Measurements from ENCODE around the gene TCF7L2.

The TCF7L2 gene

GRCh38 chr10:113027230-113027573 lies 77.2 kb downstream of the TCF7L2 start:
- no peak for DNase-seq

- DNase-seq = no peak
Observed at GRCh38 chr10:113027574-113028455, 77.8 kb downstream of the TCF7L2 start.

- DNase-seq = no peak
Observed at GRCh38 chr10:113028456-113029440, 78.7 kb downstream of the TCF7L2 start.

GRCh38 chr10:113030453-113030852 lies 80.4 kb downstream of the TCF7L2 start:
- DNase-seq = no peak

- DNase-seq = no peak
Observed at GRCh38 chr10:113031147-113031546, 81.1 kb downstream of the TCF7L2 start.

GRCh38 chr10:113033991-113034390 lies 83.9 kb downstream of the TCF7L2 start:
- DNase-seq = no peak

- DNase-seq = no peak
Observed at GRCh38 chr10:113035732-113036312, 85.8 kb downstream of the TCF7L2 start.

- no peak for DNase-seq
Observed at GRCh38 chr10:113036619-113037018, 86.6 kb downstream of the TCF7L2 start.

- DNase-seq = no peak
Observed at GRCh38 chr10:113037218-113037617, 87.2 kb downstream of the TCF7L2 start.

GRCh38 chr10:113038183-113038582 lies 88.1 kb downstream of the TCF7L2 start:
- DNase-seq = no peak

- DNase-seq = no peak
Observed at GRCh38 chr10:113038985-113039384, 88.9 kb downstream of the TCF7L2 start.

GRCh38 chr10:113041324-113041723 lies 91.3 kb downstream of the TCF7L2 start:
- DNase-seq = no peak

- DNase-seq = no peak
Observed at GRCh38 chr10:113041841-113042750, 92.0 kb downstream of the TCF7L2 start.

- no peak for DNase-seq
Observed at GRCh38 chr10:113042868-113043267, 92.8 kb downstream of the TCF7L2 start.

GRCh38 chr10:113044016-113044755 lies 94.1 kb downstream of the TCF7L2 start:
- DNase-seq = no peak

GRCh38 chr10:113045147-113046055 lies 95.4 kb downstream of the TCF7L2 start:
- DNase-seq = no peak

GRCh38 chr10:113047151-113047550 lies 97.1 kb downstream of the TCF7L2 start:
- DNase-seq = no peak

- no peak for DNase-seq
Observed at GRCh38 chr10:113047605-113047962, 97.5 kb downstream of the TCF7L2 start.

GRCh38 chr10:113047963-113048781 lies 98.1 kb downstream of the TCF7L2 start:
- DNase-seq = no peak

- DNase-seq = no peak
Observed at GRCh38 chr10:113049881-113050280, 99.8 kb downstream of the TCF7L2 start.

All from COR-L47 (cell line).